ENCODE measurements around the gene TMTC1.
"Not testable (repeated sequence)": the region's sequence is repeated elsewhere in the genome, so short reads cannot be mapped to it uniquely, and the experiment has no call there.

TMTC1 gene

DNA sequence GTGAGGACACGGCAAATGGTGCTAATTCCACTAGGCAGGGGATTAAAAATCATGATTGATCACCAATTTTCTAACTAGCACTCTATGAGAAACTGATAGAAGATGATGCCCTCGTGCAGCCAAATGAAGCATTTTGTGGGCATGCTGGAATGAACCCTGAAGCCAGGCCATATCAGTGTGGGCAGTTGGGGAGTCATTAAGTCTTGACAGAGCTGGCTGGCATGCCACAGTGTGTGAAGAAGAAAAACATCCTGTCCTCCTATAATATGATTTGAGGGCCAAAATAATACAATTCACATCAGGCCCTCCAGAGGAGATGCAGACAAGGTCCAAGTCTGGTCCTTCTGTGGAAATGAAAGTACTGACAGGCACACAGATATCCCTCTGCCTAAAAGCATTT, 107.1 kb downstream of the TMTC1 start:
- in situ Hi-C loops (cut with HindIII; ENCODE audit: low sequenced_read_pairs): no loop called here

GRCh38 chr12:29674463-29674862, 109.3 kb downstream of the TMTC1 start:
- in situ Hi-C loops (cut with HindIII; ENCODE audit: low sequenced_read_pairs): no loop called here

GRCh38 chr12:29673346-29673745, 110.4 kb downstream of the TMTC1 start:
- in situ Hi-C loops (cut with HindIII; ENCODE audit: low sequenced_read_pairs): no loop called here

DNA sequence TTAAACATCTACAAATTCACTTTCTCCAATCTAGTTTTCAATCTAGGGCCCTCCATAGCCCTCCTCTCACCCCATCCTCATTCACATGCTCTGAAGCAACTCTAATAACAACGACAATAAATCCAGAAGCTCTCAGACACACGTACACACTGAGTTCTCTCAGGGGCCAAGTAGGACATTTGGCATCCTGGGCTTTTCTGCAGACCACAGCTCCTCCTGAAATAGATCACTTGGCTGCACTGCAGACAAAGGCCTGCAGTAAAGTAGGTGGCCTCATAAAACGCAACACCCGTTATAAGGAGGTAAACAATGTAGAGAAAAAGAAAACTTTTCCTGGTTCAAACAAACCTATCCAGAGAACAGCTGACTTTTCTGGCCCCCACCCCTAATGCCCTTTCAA, 111.2 kb downstream of the TMTC1 start:
- in situ Hi-C loops (cut with HindIII; ENCODE audit: low sequenced_read_pairs): no loop called here

DNA sequence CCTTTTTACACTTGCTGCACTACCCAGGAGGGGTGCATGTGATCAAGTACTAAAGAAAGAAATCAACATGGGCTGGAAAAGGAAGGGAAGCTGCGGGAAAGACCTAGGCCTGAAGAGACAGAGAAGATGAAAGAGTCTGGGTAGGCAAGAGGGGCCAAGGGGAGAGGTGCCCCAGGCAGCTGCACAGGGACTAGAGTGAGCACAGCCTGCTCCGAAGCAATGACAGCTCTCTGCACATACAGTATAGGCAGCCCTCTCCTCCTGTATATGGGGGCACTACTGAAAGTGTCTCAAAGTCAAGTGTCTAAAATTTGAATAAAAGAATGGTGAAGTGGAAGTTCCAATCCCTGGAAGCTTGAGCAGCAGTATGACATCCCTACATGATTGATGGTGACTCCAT, 112.0 kb downstream of the TMTC1 start:
- in situ Hi-C loops (cut with HindIII; ENCODE audit: low sequenced_read_pairs): no loop called here

GRCh38 chr12:29667011-29667410, 116.7 kb downstream of the TMTC1 start:
- in situ Hi-C loops (cut with HindIII; ENCODE audit: low sequenced_read_pairs): no loop called here

- in situ Hi-C loops (cut with HindIII; ENCODE audit: low sequenced_read_pairs): no loop called here
Observed at GRCh38 chr12:29665107-29665506, 118.6 kb downstream of the TMTC1 start.

GRCh38 chr12:29662734-29663323, 120.9 kb downstream of the TMTC1 start:
- in situ Hi-C loops (cut with HindIII; ENCODE audit: low sequenced_read_pairs): no loop called here

- in situ Hi-C loops (cut with HindIII; ENCODE audit: low sequenced_read_pairs): no loop called here
Observed at GRCh38 chr12:29660847-29661246, 122.9 kb downstream of the TMTC1 start.

DNA sequence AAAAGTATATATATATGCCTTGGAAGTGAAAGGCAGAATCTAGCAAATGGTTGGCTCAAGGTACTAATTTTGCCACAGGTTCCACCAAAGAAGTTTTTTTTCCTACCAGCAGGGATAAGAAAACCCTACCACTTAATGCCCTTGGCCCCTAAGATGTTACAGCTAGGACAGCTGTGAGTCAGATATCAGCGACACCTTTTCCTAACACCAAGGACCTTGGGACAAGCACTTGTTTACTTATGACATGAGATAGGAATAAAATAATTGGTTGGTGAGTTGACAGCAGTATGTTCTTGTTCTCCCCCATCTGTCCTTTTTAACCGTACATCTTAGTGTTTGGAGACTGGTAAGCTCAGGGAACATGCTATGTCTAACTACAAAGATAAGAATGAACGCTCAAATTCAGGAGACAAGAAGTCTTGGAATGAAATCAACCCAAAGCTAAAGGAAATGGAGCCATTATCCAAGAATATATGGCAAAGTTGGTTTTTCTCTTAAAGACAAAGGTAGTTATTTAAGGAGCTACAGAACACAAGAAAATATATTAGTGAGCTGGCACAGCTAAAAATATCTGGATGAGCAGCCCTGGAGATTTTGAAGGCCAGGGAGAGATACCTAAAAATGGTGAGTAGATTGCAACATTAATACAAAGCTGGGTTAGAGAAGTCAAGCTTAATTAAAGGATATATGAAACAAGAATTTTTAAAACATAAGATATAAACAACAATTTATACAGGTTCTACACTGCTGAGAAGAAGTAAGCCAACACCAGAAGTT, 126.8 kb downstream of the TMTC1 start:
- in situ Hi-C loops (cut with HindIII; ENCODE audit: low sequenced_read_pairs): no loop called here

DNA sequence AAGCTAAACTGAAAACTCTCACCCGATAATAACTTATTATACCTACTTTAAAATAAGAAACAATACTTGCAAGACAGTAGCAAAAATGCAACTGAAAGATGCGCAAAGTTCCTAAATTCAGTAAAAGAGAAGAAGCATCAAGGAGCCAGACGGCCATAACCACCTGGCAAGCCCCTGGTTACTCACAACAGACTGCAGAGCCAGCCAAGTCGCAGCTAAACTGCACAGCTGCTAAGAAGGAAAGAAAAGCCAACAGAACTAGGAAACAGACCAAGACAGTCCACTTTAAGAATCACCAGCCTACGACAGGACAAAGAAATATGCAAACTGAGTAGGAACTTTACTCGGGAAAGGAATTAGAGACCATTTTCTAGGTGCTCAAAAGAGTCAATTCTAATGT, 127.9 kb downstream of the TMTC1 start:
- in situ Hi-C loops (cut with HindIII; ENCODE audit: low sequenced_read_pairs): no loop called here

GRCh38 chr12:29653286-29653685, 130.5 kb downstream of the TMTC1 start:
- in situ Hi-C loops (cut with HindIII; ENCODE audit: low sequenced_read_pairs): no loop called here

- in situ Hi-C loops (cut with HindIII; ENCODE audit: low sequenced_read_pairs): no loop called here
Observed at GRCh38 chr12:29650371-29650770, 133.4 kb downstream of the TMTC1 start.

DNA sequence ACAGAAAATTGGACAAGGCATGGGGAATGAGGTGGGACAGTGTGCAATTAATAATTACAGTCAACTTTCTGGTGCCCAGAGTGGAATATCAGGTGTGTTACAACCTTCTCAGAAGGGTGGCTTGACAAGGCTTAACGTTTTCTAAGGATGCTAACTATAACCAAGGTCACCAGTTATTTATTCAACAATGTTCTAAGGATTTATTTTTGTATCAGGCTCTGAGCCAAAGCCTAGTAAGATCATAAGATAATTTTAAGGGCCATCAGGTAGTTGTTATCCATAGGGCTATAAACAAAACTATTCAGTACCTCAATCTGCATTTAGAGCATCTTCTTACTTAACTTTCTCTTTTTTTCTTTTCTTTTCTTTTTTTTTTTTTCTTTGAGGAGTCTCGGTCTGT, 134.0 kb downstream of the TMTC1 start:
- in situ Hi-C loops (cut with HindIII; ENCODE audit: low sequenced_read_pairs): no loop called here

- in situ Hi-C loops (cut with HindIII; ENCODE audit: low sequenced_read_pairs): no loop called here
Observed at GRCh38 chr12:29644536-29645162, 139.1 kb downstream of the TMTC1 start.

DNA sequence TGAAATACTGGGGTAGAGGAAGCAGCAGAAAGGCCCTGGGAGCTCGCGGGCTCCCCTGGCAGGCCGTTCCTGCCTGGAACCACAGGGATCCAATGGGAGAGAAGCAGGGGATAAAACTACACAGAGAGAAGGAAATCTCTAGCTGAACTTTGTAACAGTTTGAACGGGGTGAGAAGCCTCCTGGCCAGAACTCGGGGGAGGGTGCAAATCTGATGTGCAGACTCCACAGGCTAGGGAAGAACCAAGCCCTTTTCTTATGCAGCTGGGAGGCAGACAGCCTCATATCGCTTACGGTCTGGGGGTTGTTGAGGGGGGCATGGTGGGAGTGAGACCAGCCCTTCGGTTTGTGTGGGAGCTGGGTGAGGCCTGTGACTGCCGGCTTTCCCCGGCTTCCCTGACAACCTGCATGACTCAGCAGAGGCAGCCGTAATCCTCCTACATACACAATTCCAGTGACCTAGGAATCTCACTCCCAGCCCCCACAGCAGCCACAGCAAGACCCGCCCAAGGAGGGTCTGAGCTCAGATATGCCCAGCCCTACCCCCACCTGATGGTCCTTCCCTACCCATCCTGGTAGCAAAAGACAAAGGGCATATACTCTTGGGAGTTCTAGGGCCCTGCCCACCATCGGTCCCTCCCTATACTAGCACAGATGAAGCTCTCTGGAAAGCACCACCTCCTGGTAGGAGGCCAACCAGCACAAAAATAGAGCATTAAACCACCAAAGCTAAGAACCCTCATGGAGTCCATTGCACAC, 143.0 kb downstream of the TMTC1 start:
- in situ Hi-C loops (cut with HindIII; ENCODE audit: low sequenced_read_pairs): no loop called here

DNA sequence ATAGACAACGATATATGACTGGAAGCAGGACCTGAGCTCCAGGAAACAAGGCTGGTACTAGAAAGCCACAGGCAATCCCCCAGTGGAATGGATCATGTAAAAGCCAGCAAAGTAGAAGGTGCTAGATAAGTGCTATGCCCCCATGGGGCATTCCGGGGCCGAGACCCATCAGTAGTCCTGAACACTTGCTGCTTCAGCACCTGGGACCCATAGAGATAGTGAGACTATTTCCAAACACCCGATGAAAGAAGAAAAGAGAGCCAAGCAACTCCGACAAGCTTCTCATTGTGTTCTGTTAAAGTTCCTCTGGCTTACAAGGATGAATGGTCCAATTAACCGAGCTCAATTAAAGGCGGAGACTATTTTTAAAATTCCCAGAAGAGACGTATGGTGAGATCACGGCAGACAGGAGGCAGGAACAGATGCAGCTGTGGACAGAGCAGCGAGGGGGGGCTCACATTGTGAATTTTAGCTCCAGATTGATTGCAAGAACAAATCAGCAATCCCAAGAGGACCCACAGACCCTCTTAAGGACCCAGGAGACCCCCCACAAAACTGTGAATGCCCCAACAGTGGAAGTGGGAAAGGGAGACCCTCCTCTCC, 143.7 kb downstream of the TMTC1 start:
- in situ Hi-C loops (cut with HindIII; ENCODE audit: low sequenced_read_pairs): no loop called here

DNA sequence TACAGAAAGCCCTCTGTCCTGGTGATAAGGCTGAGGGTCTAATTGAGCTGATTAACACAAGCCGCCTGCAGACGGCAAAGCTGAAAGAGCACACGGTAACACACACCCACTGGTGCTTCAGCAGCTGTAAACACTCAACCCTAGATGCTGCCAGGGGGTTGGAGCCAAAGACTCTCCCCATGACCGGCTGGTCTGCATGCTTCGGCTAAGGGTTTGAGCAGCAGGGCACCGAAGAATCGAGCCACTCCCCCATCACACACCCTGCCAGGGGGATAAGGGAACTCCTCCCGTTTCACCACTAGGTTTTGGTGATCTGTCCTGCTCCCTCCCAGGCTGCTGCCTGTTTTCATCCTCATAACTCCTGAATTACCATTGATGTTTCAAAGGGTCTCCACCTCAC, 145.2 kb downstream of the TMTC1 start:
- in situ Hi-C loops (cut with HindIII; ENCODE audit: low sequenced_read_pairs): no loop called here

DNA sequence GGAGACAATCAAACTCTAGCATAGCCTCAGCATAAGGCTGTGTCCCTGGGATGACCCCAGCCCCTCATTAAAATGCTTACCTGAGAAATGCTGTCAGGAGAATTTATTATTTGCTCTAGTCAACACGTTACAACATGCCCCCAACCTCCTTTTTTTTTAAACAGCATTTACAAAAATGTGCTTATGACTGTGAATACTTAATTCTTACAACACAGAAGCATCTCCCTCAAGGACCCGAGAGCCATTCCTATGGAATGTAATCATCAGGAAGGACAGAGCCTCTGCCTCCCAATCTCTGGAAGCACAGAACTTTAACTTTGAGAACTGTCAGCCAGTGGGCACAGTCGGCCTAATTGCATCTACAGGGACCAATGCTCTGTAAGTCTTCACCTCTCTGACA, 149.7 kb downstream of the TMTC1 start:
- in situ Hi-C loops (cut with HindIII; ENCODE audit: low sequenced_read_pairs): no loop called here

GRCh38 chr12:29630164-29630563, 153.6 kb downstream of the TMTC1 start:
- in situ Hi-C loops (cut with HindIII; ENCODE audit: low sequenced_read_pairs): not testable (repeated sequence)

GRCh38 chr12:29627221-29627620, 156.5 kb downstream of the TMTC1 start:
- in situ Hi-C loops (cut with HindIII; ENCODE audit: low sequenced_read_pairs): no loop called here

Data from endothelial cell of hepatic sinusoid (primary cell).